Measurements from ENCODE around the gene MTUS2. TPM values are rescaled to one million over a fixed set of nuclear protein-coding genes. Genes with fewer than 3 reads are reported as not detected.

Gene MTUS2
- total and polyA plus RNA-seq, 5 donors from 2014 or later, result 0.02 to 0.03 (median 0.03) TPM; not detected in 2

DNA sequence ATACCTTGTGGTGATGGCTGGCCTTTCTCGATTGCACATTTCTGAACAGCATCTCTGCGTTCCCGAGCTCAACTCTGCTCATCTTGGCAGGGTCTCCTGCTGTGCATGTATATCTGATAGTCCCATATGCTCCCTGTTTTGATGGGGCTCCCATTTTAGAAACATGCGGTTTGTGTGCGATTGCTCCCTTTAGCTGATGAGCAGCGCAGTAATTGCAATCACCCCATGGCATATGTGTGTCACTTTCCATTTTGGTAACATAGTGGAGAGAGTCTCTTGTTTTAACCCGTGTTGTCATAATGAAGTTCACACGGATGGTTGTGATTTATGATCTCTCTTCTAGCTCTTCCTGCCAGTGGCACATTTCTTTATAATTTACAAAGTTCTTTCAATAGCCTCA is 144.7 kb downstream of the MTUS2 start:
- H3K27ac ChIP-seq (ENCODE audit: insufficient read depth, low read length, poor library complexity, severe bottlenecking), result no peak overlapping the region
- H3K27me3 Mint-ChIP-seq, result no peaks in the 10 kb centered on the region
- no peaks in the 10 kb centered on the region for H3K36me3 ChIP-seq (ENCODE audit: control insufficient read depth, insufficient read depth, low read length)
- H3K9me3 Mint-ChIP-seq, result peaks cover 0 to 5% (median 0%) of the 10 kb centered on the region in 7 donors
- H3K9me3 ChIP-seq (ENCODE audit: control insufficient read depth in 2 of 2, low read length in 2 of 2), result no peaks in the 10 kb centered on the region
- ATAC-seq (ENCODE audit: low read depth in 2 of 2) (no peak), DNase-seq (no peak)
- H3K4me3 Mint-ChIP-seq, result no peak overlapping the region
- H3K27ac Mint-ChIP-seq, result no peak overlapping the region
- no peaks in the 10 kb centered on the region for H3K4me1 Mint-ChIP-seq
- H3K27me3 ChIP-seq (ENCODE audit: control insufficient read depth, insufficient read depth, low read length), result peaks cover 2% of the 10 kb centered on the region
- H3K36me3 Mint-ChIP-seq, result no peaks in the 10 kb centered on the region
- H3K4me1 ChIP-seq (ENCODE audit: control insufficient read depth, insufficient read depth, low read length, poor library complexity, severe bottlenecking), result no peaks in the 10 kb centered on the region
- H3K4me3 ChIP-seq (ENCODE audit: low read depth, low read length), result no peak overlapping the region

DNA sequence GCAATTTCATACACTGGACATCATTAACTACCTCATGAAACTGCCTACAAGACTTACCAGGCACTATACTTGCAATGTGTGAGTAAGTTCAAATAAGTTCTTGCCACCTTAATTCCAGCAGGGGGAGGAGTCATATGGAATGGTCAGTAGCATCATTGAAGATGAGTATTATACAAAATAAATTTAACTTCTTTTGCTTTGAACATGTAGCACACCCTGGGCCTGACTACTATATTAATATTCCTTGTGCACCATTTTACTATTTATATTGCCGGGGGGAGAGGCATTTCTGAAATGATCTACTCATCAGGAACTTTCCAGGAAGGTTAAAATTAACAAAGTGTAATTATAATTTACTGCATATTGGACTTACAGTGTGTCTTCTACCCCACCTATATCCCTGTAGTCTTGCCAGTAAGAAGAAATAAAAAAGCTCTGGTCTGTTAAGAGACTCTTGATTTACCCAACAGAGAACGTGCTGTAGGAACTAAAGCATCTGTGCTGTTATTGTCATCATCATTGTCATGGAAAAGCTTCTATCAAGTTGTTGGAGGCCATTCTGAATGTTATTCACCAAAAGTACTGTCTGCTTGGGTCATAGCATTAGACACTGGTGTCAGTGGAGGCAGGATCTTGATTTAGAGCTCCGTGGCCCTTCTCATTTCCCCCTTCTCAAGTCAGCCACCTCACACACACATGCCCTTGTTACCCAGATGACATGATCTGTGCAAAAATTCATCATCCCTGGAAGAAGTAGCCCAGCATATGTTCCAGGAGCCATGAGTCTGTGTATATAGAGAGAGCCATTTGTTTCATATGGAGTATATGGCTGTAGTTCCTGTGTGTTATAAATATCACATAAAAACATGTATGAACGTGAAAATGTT is 147.1 kb downstream of the MTUS2 start:
- Mint-ChIP-seq H3K4me3 (no peak overlapping the region), H3K36me3 (no peaks in the 10 kb centered on the region), H3K27ac (no peak overlapping the region), H3K27me3 (peaks cover 5% of the 10 kb centered on the region), H3K9me3 (no peaks in the 10 kb centered on the region), H3K4me1 (no peaks in the 10 kb centered on the region)
- no peaks in the 10 kb centered on the region for H3K4me1 ChIP-seq (ENCODE audit: control insufficient read depth, insufficient read depth, low read length, poor library complexity, severe bottlenecking)
- no peak overlapping the region for H3K4me3 ChIP-seq (ENCODE audit: low read depth, low read length)
- peaks cover 2% of the 10 kb centered on the region for H3K27me3 ChIP-seq (ENCODE audit: control insufficient read depth, insufficient read depth, low read length)
- DNase-seq (no peak), ATAC-seq (ENCODE audit: low read depth in 2 of 2) (no peak)
- no peaks in the 10 kb centered on the region for H3K9me3 ChIP-seq (ENCODE audit: control insufficient read depth in 2 of 2, low read length in 2 of 2)
- H3K27ac ChIP-seq (ENCODE audit: insufficient read depth, low read length, poor library complexity, severe bottlenecking), result no peak overlapping the region
- H3K36me3 ChIP-seq (ENCODE audit: control insufficient read depth, insufficient read depth, low read length), result no peaks in the 10 kb centered on the region

DNA sequence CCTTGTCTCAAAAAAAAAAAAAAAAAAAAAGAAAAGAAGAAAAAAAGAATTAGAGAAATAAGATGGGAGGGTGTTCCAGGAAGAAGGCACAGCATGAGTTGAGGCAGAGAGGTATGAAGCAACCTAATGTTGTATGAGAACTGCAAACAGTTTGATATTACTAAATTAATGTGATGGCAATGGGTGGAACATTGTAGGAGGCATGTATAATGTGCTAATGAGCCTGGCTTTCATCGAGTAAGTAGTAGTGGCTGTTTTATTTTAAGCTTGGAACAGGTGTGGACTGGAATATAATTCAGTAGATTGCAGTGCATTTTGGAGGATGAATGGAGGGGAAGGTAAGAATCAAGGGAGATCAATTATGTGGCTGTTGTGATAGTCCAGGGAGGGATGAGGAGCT is 156.1 kb downstream of the MTUS2 start:
- H3K27me3 Mint-ChIP-seq, result peaks cover 13% of the 10 kb centered on the region
- Histone ChIP-seq H3K9me3 (ENCODE audit: control insufficient read depth in 2 of 2, low read length in 2 of 2) (no peaks in the 10 kb centered on the region), H3K4me1 (ENCODE audit: control insufficient read depth, insufficient read depth, low read length, poor library complexity, severe bottlenecking) (no peaks in the 10 kb centered on the region), H3K36me3 (ENCODE audit: control insufficient read depth, insufficient read depth, low read length) (no peaks in the 10 kb centered on the region), H3K27ac (ENCODE audit: insufficient read depth, low read length, poor library complexity, severe bottlenecking) (no peak overlapping the region), H3K4me3 (ENCODE audit: low read depth, low read length) (no peak overlapping the region), H3K27me3 (ENCODE audit: control insufficient read depth, insufficient read depth, low read length) (peaks cover 3% of the 10 kb centered on the region)
- no peaks in the 10 kb centered on the region for H3K36me3 Mint-ChIP-seq
- H3K9me3 Mint-ChIP-seq, result peaks cover 0 to 3% (median 0%) of the 10 kb centered on the region in 7 donors
- H3K4me1 Mint-ChIP-seq, result no peaks in the 10 kb centered on the region
- DNase-seq (no peak), ATAC-seq (ENCODE audit: low read depth in 2 of 2) (no peak)
- H3K4me3 Mint-ChIP-seq, result no peak overlapping the region
- no peak overlapping the region for H3K27ac Mint-ChIP-seq

DNA sequence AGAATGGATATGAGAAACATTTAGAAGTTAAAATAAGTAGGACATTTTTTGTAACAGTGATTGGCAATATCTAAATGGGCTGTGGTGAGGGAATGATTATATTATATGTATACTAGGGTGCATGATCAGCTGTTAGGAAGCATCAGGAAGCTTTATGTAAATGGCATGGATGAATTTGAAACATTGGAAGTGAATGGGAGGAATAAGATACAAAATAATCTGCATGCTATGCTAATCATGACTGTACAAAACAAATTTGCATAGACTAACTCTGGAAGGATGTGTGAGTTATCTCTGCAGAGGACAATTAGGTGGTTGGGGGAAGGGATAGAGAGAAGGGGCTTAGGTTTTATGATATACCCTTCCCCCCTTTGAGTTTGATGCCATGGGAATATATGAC is 156.5 kb downstream of the MTUS2 start:
- ATAC-seq (ENCODE audit: low read depth in 2 of 2), result no peak
- Mint-ChIP-seq H3K9me3 (peaks cover 0 to 3% (median 0%) of the 10 kb centered on the region in 7 donors), H3K36me3 (no peaks in the 10 kb centered on the region), H3K27ac (no peak overlapping the region), H3K4me3 (no peak overlapping the region), H3K27me3 (peaks cover 10% of the 10 kb centered on the region), H3K4me1 (no peaks in the 10 kb centered on the region)
- H3K36me3 ChIP-seq (ENCODE audit: control insufficient read depth, insufficient read depth, low read length), result no peaks in the 10 kb centered on the region
- no peak overlapping the region for H3K27ac ChIP-seq (ENCODE audit: insufficient read depth, low read length, poor library complexity, severe bottlenecking)
- peaks cover 3% of the 10 kb centered on the region for H3K27me3 ChIP-seq (ENCODE audit: control insufficient read depth, insufficient read depth, low read length)
- DNase-seq, result no peak
- H3K4me3 ChIP-seq (ENCODE audit: low read depth, low read length), result no peak overlapping the region
- H3K4me1 ChIP-seq (ENCODE audit: control insufficient read depth, insufficient read depth, low read length, poor library complexity, severe bottlenecking), result no peaks in the 10 kb centered on the region
- H3K9me3 ChIP-seq (ENCODE audit: control insufficient read depth in 2 of 2, low read length in 2 of 2), result no peaks in the 10 kb centered on the region

DNA sequence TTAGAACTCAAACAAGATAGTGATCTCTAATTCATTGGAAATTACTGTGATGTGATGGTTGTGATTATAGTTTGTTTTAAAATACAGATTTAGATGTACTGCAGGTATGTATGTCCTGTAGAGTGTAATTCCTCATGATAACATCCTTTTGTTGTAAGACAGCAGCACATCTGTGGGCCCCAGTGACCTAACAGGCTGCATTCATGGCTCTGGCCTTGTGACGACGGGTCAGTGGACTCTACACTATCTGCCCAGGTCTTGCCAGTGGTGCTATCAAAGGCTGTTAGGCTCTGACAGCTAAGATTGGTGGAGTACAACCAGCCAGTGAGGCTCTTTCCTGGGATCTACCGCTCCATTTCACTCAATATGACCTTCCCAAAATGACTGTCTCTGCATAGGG is 158.4 kb downstream of the MTUS2 start:
- Histone ChIP-seq H3K36me3 (ENCODE audit: control insufficient read depth, insufficient read depth, low read length) (no peaks in the 10 kb centered on the region), H3K27me3 (ENCODE audit: control insufficient read depth, insufficient read depth, low read length) (peaks cover 3% of the 10 kb centered on the region), H3K4me3 (ENCODE audit: low read depth, low read length) (no peak overlapping the region), H3K27ac (ENCODE audit: insufficient read depth, low read length, poor library complexity, severe bottlenecking) (no peak overlapping the region), H3K9me3 (ENCODE audit: control insufficient read depth in 2 of 2, low read length in 2 of 2) (no peaks in the 10 kb centered on the region), H3K4me1 (ENCODE audit: control insufficient read depth, insufficient read depth, low read length, poor library complexity, severe bottlenecking) (no peaks in the 10 kb centered on the region)
- Mint-ChIP-seq H3K4me1 (no peaks in the 10 kb centered on the region), H3K27ac (no peak overlapping the region), H3K4me3 (no peak overlapping the region), H3K27me3 (peaks cover 8% of the 10 kb centered on the region), H3K9me3 (peaks cover 0 to 3% (median 0%) of the 10 kb centered on the region in 7 donors), H3K36me3 (no peaks in the 10 kb centered on the region)
- DNase-seq (no peak), ATAC-seq (ENCODE audit: low read depth in 2 of 2) (no peak)

DNA sequence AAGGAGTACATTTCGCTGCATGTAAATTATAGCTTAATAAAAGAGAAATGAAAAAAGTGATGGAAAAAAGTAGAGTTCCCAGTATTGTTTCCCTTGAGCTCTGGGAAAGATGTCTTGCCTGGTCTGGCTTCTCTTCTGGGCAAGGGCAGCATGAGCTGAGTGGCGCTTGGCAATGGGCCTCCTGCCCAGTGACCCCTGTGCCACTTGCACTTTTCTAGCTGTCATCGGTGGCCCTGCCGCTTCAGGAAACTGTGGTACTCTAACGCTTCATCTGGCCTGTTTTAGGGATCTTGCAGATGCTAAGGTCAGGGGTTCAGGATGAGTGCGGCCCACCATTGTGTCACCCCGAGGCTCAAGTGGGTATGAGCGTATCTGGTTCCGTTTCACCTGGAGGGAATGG is 161.4 kb downstream of the MTUS2 start:
- Mint-ChIP-seq H3K27me3 (peaks cover 7% of the 10 kb centered on the region), H3K36me3 (no peaks in the 10 kb centered on the region), H3K9me3 (peaks cover 0 to 2% (median 0%) of the 10 kb centered on the region in 7 donors), H3K4me3 (no peak overlapping the region), H3K27ac (no peak overlapping the region), H3K4me1 (no peaks in the 10 kb centered on the region)
- H3K4me1 ChIP-seq (ENCODE audit: control insufficient read depth, insufficient read depth, low read length, poor library complexity, severe bottlenecking), result no peaks in the 10 kb centered on the region
- ATAC-seq (ENCODE audit: low read depth in 2 of 2) (no peak), DNase-seq (no peak)
- H3K9me3 ChIP-seq (ENCODE audit: control insufficient read depth in 2 of 2, low read length in 2 of 2), result no peaks in the 10 kb centered on the region
- H3K27ac ChIP-seq (ENCODE audit: insufficient read depth, low read length, poor library complexity, severe bottlenecking), result no peak overlapping the region
- no peak overlapping the region for H3K4me3 ChIP-seq (ENCODE audit: low read depth, low read length)
- H3K27me3 ChIP-seq (ENCODE audit: control insufficient read depth, insufficient read depth, low read length), result peaks cover 3% of the 10 kb centered on the region
- no peaks in the 10 kb centered on the region for H3K36me3 ChIP-seq (ENCODE audit: control insufficient read depth, insufficient read depth, low read length)

DNA sequence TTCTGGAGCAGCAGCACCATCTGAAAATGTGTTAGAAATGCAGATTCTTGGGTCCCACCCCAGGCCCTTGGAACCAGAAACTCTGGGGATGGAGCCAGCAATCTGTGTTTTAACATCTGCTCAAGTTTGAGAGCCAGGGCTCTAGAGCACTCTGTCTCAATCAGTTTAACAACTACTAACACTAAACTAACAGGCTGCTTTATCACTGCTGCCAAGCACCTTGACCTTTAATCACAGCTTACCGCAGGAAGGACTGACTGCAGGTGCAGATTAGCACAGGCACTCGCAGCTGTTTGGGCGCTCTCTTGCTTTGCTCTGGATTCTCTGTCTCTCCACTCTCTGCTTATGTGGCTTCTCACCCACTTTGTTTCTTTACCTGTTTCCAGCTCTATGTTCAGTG is 163.5 kb downstream of the MTUS2 start:
- no peaks in the 10 kb centered on the region for H3K36me3 Mint-ChIP-seq
- no peaks in the 10 kb centered on the region for H3K4me1 ChIP-seq (ENCODE audit: control insufficient read depth, insufficient read depth, low read length, poor library complexity, severe bottlenecking)
- H3K27me3 Mint-ChIP-seq, result peaks cover 7% of the 10 kb centered on the region
- H3K27ac ChIP-seq (ENCODE audit: insufficient read depth, low read length, poor library complexity, severe bottlenecking), result no peak overlapping the region
- H3K27me3 ChIP-seq (ENCODE audit: control insufficient read depth, insufficient read depth, low read length), result no peaks in the 10 kb centered on the region
- no peaks in the 10 kb centered on the region for H3K4me1 Mint-ChIP-seq
- no peaks in the 10 kb centered on the region for H3K36me3 ChIP-seq (ENCODE audit: control insufficient read depth, insufficient read depth, low read length)
- H3K9me3 ChIP-seq (ENCODE audit: control insufficient read depth in 2 of 2, low read length in 2 of 2), result no peaks in the 10 kb centered on the region
- no peak overlapping the region for H3K4me3 ChIP-seq (ENCODE audit: low read depth, low read length)
- no peak overlapping the region for H3K27ac Mint-ChIP-seq
- H3K4me3 Mint-ChIP-seq, result no peak overlapping the region
- H3K9me3 Mint-ChIP-seq, result no peaks in the 10 kb centered on the region
- ATAC-seq (ENCODE audit: low read depth in 2 of 2) (no peak), DNase-seq (no peak)

DNA sequence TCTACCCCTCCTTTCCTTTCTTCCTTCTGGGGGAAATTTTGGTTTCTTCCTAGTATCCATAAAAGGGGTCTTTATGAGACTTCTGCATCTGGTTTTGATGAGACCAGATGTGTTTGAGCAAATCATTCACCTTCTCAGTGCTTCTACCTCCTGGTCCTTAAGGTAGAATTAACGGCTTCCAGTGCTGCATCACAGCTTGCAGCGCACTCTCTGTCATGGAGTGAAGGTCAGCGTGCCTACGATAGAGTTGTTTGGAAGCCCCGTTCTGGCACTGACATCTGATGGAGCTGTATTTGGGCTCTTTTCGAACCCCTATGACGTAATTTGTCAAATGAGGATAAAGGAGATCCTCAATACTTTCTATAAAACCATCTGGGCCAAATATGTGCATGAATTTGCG is 164.2 kb downstream of the MTUS2 start:
- no peak for DNase-seq
- Histone ChIP-seq H3K36me3 (ENCODE audit: control insufficient read depth, insufficient read depth, low read length) (no peaks in the 10 kb centered on the region), H3K9me3 (ENCODE audit: control insufficient read depth in 2 of 2, low read length in 2 of 2) (no peaks in the 10 kb centered on the region), H3K27ac (ENCODE audit: insufficient read depth, low read length, poor library complexity, severe bottlenecking) (no peak overlapping the region), H3K4me1 (ENCODE audit: control insufficient read depth, insufficient read depth, low read length, poor library complexity, severe bottlenecking) (no peaks in the 10 kb centered on the region), H3K27me3 (ENCODE audit: control insufficient read depth, insufficient read depth, low read length) (no peaks in the 10 kb centered on the region), H3K4me3 (ENCODE audit: low read depth, low read length) (no peak overlapping the region)
- Mint-ChIP-seq H3K4me3 (no peak overlapping the region), H3K9me3 (no peaks in the 10 kb centered on the region), H3K27me3 (peaks cover 7% of the 10 kb centered on the region), H3K36me3 (no peaks in the 10 kb centered on the region), H3K4me1 (no peaks in the 10 kb centered on the region), H3K27ac (no peak overlapping the region)
- ATAC-seq (ENCODE audit: low read depth in 2 of 2), result no peak
